ENCODE measurements around the gene PRKCH. TPM values are rescaled to one million over a fixed set of nuclear protein-coding genes. Genes with fewer than 3 reads are reported as not detected.
A peak's percentile ranks its signal among the peaks of the same experiment; 100 is the strongest.

PRKCH gene
- total and polyA plus RNA-seq, 9 of the 15 experiments (the other 6 are each of a cell fraction or from before 2014, with no cell fraction given) = 0.61 to 4.4 (median 4.0) TPM

DNA sequence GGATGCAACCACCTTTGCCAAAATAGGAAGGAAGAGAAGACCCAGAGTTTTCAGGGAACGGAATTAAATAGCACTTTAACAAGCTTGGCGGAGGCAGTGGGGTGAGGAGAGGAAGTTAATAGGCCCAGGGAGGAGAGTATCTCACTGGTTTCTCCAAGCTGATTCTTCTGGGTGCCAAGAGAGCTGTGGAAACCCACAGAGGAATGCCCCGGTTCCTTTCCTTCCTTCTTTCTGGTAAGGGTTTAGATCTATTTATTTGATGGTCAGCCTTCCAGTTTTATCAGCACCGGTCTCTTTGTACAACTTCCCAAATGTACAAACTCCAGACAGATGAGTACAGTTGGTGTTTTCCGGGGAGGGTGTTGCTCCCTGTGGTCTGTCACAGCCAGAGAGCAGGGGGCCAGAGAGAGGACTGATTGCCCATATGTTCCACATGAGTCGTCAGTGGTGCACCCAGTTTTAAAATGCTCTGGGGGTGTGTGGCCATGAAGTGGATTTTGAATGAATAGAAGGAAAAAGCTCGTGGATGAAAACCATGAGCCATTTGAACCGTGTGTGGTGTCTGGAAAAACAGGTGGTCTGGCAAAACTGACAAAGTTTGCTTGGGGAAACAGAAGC, 26.6 kb downstream of the PRKCH start:
- Histone ChIP-seq H4K20me1 (replicated peaks; ENCODE audit: control insufficient read depth, insufficient read depth, low read length) (no peaks in the 10 kb centered on the region), H3K27me3 (ENCODE audit: control insufficient read depth in 2 of 2, insufficient read depth in 2 of 2, low read length in 2 of 2) (no peaks in the 10 kb centered on the region), H3K4me2 (ENCODE audit: insufficient read depth, low read length) (no peak overlapping the region), H3K9me3 (replicated peaks; ENCODE audit: control insufficient read depth, insufficient read depth, low read depth, low read length) (no peaks in the 10 kb centered on the region), H3K27ac (ENCODE audit: extremely low read depth, low read depth, low read length) (no peak overlapping the region), H3K36me3 (ENCODE audit: control insufficient read depth, insufficient read depth, low read length) (no peaks in the 10 kb centered on the region), H3K4me3 (no peak overlapping the region), H3K9me1 (ENCODE audit: control insufficient read depth, insufficient read depth, low read length) (no peaks in the 10 kb centered on the region), H2AFZ (ENCODE audit: low read depth, low read length) (0 out of 2 replicates have a peak overlapping the region, but pooled peaks have one; percentile 40), H3K79me2 (ENCODE audit: control insufficient read depth, insufficient read depth, low read length) (no peaks in the 10 kb centered on the region; the same call in 2 of the 3 replicates), H3K9ac (ENCODE audit: insufficient read depth in 1 of 2, low read depth in 2 of 2, low read length in 2 of 2) (no peak overlapping the region), H3K4me1 (replicated peaks in 1 of 2; ENCODE audit: control insufficient read depth in 2 of 2, insufficient read depth in 2 of 2, low read length in 2 of 2) (peaks cover 9 to 25% of the 10 kb centered on the region in 2 experiments; a peak in 3 of 5 replicates)
- intact Hi-C loops (cut with micrococcal nuclease) = no loop called here
- no TSS peak for BruUV-seq (replicated peaks)
- FAIRE-seq = no peak
- WGBS (ENCODE audit: insufficient coverage, low coverage, missing lambda C conversion rate) = 40% methylated on average over 6 of the region's 8 CpGs
- in situ Hi-C loops (cut with MboI) = no loop called here
- DNase-seq (ENCODE audit: extremely low read depth in 1 of 4, low spot score in 3 of 4) = no peak
- ChIA-PET POLR2A (no interaction called here), CTCF (ENCODE audit: low intra/inter-chr PET ratio) (no interaction called here)
- TF ChIP-seq, protein P1, sequence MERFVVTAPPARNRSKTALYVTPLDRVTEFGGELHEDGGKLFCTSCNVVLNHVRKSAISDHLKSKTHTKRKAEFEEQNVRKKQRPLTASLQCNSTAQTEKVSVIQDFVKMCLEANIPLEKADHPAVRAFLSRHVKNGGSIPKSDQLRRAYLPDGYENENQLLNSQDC (CRISPR knock-in tag; IDR thresholded peaks at IDR 0.05) = no peak
- TF ChIP-seq, protein P2, sequence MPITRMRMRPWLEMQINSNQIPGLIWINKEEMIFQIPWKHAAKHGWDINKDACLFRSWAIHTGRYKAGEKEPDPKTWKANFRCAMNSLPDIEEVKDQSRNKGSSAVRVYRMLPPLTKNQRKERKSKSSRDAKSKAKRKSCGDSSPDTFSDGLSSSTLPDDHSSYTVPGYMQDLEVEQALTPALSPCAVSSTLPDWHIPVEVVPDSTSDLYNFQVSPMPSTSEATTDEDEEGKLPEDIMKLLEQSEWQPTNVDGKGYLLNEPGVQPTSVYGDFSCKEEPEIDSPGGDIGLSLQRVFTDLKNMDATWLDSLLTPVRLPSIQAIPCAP (CRISPR knock-in tag; IDR thresholded peaks at IDR 0.05; ENCODE audit: borderline replicate concordance) = no peak
- TF ChIP-seq TEAD2 (tag; IDR thresholded peaks at IDR 0.05) (no peak), HDAC3 (IDR thresholded peaks at IDR 0.05; ENCODE audit: borderline replicate concordance, partially characterized antibody) (no peak), CEBPB (tag; IDR thresholded peaks at IDR 0.05) (no peak), FOXA1 (IDR thresholded peaks at IDR 0.05; ENCODE audit: borderline replicate concordance) (no peak), MBD2 (IDR thresholded peaks at IDR 0.05; ENCODE audit: borderline replicate concordance, low read depth) (no peak), MEF2A (IDR thresholded peaks at IDR 0.05; ENCODE audit: control insufficient read depth, low read depth, low read length) (no peak), STAT5B (CRISPR knock-in tag; IDR thresholded peaks at IDR 0.05) (no peak), ZNF174 (CRISPR knock-in tag; IDR thresholded peaks at IDR 0.05) (no peak), ZNF217 (CRISPR knock-in tag; IDR thresholded peaks at IDR 0.05) (no peak), DNMT1 (IDR thresholded peaks at IDR 0.05) (no peak), HIVEP1 (CRISPR knock-in tag; IDR thresholded peaks at IDR 0.05) (no peak), FIP1L1 (IDR thresholded peaks at IDR 0.05; ENCODE audit: low read depth, low read length, poor library complexity, severe bottlenecking) (no peak), NCOA4 (IDR thresholded peaks at IDR 0.05; ENCODE audit: partially characterized antibody) (no peak), ZNF184 (CRISPR knock-in tag; IDR thresholded peaks at IDR 0.05) (no peak), ZNF785 (CRISPR knock-in tag; IDR thresholded peaks at IDR 0.05) (no peak)
- TF ChIP-seq, protein P3, sequence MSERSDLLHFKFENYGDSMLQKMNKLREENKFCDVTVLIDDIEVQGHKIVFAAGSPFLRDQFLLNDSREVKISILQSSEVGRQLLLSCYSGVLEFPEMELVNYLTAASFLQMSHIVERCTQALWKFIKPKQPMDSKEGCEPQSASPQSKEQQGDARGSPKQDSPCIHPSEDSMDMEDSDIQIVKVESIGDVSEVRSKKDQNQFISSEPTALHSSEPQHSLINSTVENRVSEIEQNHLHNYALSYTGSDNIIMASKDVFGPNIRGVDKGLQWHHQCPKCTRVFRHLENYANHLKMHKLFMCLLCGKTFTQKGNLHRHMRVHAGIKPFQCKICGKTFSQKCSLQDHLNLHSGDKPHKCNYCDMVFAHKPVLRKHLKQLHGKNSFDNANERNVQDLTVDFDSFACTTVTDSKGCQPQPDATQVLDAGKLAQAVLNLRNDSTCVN (CRISPR knock-in tag; IDR thresholded peaks at IDR 0.05) = no peak
- TF ChIP-seq, protein P4, sequence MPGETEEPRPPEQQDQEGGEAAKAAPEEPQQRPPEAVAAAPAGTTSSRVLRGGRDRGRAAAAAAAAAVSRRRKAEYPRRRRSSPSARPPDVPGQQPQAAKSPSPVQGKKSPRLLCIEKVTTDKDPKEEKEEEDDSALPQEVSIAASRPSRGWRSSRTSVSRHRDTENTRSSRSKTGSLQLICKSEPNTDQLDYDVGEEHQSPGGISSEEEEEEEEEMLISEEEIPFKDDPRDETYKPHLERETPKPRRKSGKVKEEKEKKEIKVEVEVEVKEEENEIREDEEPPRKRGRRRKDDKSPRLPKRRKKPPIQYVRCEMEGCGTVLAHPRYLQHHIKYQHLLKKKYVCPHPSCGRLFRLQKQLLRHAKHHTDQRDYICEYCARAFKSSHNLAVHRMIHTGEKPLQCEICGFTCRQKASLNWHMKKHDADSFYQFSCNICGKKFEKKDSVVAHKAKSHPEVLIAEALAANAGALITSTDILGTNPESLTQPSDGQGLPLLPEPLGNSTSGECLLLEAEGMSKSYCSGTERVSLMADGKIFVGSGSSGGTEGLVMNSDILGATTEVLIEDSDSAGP (CRISPR knock-in tag; IDR thresholded peaks at IDR 0.05) = no peak
- ATAC-seq = no peak
